Stimulated activated CD8-positive, alpha-beta memory T cell treated with anti-CD3 and anti-CD28 coated beads, Interleukin-7, amount 100 ng/mL, for 48 hours (primary cell): ENCODE data around the gene GPRIN2.
"Not testable (repeated sequence)": the region's sequence is repeated elsewhere in the genome, so short reads cannot be mapped to it uniquely, and the experiment has no call there.

Experiments used
- DNase-seq, 2 donors: peaks; one replicate each; pipeline ENCODE4 v3.0.0-alpha.2; 2020; ENCODE audit warnings: low read depth in 1 of 2; ENCODE audit errors: extremely low read depth in 1 of 2

The GPRIN2 gene

GRCh38 chr10:46523119-46523961 lies 33.1 kb downstream of the GPRIN2 start:
- no peak for DNase-seq

DNA sequence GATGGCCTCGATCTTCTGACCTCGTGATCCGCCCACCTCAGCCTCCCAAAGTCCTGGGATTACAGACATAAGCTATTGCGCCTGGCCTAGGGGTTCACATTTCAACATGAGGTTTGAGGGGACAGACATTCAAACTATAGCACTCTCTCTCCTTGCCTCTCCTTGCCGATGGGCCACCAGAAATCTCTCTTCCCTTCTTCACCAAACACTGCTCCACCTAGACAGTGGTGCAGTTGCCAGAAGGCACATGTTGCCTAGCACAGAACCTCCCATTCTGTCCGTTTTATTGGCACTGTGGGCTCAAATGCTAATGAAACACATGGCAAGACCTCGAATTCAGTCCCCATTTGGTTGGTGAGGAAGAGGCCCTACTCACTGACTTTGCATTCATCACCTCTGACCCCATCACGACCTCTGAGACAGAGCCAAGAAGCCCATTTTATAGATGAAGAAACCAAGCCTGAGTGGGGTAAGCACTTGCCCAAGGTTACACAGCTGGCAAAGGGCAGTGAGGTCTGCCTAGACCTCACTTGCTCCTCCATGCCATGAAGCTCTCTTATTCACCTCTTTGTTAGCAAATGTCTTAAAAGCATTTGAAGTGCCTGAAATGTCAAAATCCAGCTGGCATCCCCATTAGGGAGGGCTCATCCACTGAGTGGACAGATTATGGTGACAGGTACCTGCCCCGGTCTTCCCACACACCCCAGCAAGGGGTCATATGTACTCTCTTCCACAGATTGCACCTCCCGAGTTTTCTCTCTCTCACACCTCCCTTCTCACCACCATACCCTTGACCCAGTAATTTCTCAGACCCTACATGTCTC lies 34.0 kb downstream of the GPRIN2 start:
- no peak for DNase-seq

DNA sequence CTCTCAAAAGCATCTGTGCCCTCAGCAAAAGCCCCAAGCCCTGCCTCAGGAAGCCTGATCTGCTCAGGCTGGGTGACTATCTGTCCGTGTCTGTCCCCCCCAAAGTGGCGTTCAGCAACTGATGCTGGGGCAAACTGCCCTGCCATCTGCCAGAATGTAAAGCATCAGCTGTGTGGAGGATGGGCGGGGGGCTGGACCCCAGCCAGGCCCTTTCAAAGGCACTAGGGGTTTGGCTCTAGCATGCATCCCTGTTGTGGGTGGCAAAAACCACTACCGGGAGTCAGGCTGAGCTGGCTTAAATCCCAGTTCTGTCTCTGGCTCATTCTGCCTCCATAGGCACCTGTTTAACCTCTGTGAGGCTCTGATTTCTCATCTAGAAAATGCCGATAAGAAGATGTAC lies 35.5 kb downstream of the GPRIN2 start:
- no peak for DNase-seq

DNA sequence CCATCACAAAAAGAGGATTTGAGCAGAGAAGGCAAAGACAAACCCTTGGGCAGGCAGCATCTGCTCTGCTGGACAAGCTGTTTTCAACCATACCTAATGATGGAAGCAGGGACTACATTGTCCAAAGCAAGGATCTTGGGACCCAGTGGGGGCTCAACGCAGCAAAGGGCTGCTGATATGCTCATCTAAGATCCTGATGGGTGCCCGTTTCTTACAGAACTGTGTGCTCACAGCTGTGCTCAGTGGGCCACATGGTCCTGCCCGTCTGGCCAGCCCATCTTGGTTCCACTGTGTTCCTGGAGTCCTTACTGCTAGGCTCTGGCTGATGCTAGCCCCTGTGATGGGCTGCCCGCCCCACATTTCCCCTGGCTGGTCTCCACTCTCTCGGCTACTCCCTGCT lies 36.1 kb downstream of the GPRIN2 start:
- DNase-seq: no peak

GRCh38 chr10:46518028-46518725 lies 38.3 kb downstream of the GPRIN2 start:
- no peak for DNase-seq

GRCh38 chr10:46517541-46517940 lies 38.9 kb downstream of the GPRIN2 start:
- no peak for DNase-seq

DNA sequence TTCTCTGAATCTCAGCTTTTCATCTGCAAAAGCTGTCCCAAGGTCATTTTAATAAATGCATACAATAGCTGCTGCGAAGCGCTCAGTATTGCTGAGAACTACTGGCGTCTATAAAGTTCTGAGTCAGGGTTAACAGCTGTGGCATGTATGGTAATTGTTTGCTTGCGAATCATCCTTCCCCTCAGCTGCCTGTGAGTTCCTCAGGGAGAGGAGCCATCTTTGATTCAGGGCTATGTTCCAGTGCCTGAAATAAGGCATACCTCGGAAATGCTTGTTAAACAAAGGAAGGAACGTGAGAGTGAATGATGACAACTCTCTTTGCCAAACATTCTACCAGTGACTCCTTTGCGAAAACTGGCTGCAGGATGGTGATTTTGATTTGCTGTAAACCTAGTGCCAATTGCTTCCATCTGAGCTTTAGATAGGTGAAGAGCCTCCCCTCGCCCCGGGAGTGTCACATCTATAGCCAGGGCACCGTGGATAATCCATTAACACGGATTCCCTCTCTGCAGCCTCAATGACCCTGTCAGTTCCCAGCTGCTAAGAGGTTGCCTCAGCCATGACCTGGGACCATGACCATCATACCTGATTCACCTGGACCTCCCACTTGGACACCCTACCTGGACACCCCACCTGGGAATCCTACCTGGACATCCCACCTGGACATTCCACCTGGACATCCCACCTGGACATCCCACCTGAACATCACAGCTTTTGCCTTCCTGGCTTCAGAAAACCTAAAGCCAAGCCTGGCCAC lies 39.6 kb downstream of the GPRIN2 start:
- DNase-seq: no peak

DNA sequence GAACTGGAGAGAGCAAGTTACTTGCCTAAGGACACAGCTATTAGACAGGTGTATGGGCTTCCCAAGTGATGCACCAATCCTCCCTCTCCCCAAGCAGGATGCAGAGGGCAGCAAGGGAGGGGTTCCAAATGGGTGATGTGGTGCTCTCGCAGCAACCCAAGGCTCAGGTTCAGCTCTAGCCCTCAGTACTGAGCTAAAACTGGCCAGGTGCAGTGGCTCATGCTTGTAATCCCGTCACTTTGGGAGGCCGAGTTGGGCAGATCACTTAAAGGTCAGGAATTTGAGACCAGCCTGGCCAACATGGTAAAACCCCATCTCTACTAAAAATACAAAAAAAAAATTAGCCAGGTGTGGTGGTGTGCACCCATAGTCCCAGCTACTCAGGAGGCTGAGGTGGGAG lies 40.7 kb downstream of the GPRIN2 start:
- no peak for DNase-seq

DNA sequence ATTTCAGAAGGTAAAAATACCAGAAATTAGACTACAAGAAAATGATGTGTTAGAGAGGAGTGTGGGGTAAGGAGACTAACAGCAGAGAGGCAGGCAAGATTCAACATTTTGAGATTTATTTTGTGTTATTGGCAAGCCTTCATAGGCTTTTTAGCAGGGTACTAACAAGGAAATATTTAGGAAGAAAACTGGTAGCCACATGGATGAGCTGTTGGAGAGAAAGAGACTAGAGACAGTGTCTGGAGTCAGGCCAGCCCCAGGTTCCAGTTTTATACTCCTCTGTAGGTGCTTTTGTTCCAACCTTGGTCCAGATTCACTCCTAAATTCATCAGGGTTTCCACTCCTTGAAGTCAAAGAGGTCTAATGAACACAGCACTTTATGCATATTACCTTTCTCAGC lies 41.1 kb downstream of the GPRIN2 start:
- no peak for DNase-seq

DNA sequence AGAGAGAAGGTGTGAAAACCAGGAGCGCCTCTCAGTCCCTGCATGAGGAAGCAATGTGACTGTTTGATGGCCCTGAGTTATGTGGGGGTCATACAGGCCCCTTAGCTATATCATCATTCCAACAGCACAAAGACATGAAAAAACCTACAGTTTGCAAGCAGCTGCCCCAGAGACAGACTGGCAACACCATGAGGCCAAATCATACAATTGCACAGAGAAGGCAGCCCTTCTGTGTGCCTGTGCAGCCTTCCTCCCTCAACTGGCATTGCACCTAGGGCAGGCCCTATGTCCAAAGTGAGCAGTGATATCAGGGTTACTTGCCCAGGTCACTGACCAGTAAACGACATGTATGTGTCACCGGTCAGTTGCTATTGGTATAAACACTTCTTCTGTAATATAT lies 41.6 kb downstream of the GPRIN2 start:
- no peak for DNase-seq

DNA sequence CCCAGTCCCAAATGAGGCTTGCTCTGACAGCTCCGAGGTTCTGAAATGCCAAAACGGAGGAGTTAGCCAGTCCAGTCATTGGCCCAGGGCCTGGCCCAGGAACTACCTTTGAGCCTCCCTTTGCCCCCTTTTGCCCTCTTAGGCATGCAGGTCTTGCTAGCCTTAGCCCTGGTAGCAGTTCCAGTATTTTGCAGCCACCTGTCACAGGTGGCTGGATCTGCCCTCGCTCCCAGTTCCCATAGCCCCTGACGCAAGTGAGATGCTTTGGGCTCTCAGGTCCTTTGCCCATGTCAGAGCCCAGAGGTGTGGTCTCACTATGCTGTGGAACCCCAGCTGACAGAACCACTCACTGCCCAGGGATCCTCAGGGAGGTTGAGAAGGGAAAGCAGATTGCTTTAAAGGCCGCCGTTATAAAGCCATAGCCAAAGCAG lies 42.0 kb downstream of the GPRIN2 start:
- DNase-seq: no peak

DNA sequence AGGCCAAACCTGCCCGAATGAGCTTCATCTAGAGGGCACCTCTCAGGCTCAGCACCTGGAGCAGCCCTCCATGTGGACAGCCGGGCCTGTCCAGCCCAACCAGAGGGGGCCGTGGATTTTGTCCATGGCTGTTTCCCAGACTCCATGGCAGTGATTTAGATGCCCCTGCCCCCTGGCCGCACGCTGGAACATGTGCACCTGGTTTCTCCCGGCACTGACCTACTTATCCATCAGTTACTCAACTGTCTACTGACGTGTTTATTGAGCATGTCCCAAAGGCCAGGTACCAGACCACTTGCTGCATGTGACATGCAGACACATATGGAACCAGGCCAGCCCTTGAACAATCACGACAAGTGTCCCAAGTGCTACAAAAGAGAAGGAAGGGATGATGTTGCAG lies 43.1 kb downstream of the GPRIN2 start:
- DNase-seq: not testable (repeated sequence)

GRCh38 chr10:46512725-46513124 lies 43.7 kb downstream of the GPRIN2 start:
- DNase-seq: not testable (repeated sequence)

DNA sequence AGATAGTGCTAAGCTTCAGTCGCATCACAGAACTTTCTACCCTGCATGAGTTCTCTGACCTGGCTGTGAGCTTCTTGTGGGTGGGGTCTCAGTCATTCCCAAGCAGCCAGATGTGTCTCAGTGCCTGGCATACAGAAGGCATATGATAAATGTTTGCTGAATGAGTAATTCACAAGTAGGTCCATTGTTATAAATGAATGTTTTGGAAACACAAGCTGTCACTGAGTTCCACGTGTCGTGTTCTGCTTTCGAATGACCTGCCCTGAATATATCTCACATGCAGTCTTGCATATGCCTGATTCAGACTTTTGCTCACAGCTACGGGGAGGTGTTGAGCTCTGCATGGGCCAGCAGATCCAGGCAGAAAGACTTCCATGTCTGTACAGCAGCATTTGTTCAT lies 44.5 kb downstream of the GPRIN2 start:
- DNase-seq: not testable (repeated sequence)
